Measurements from ENCODE around the gene KCTD19.
"Not testable (repeated sequence)": the region's sequence is repeated elsewhere in the genome, so short reads cannot be mapped to it uniquely, and the experiment has no call there.

DNA sequence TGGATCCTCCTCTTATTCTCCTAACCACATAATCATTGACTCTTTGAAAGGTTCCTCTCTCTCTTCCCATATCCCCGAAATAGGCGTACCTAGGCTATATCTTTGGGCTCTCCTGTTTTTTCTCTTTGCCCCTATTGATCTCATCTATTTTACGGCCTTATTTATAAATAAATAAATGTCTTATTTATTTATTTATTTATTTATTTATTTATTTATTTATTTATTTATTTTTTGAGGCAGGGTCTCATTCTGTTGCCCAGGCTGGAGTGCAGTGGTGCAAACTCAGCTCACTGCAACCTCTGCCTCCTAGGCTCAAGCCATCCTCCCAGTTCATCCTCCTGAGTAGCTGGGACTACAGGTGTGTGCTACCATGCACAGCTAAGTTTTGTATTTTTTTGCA is 25.9 kb upstream of the KCTD19 start:
- TF ChIP-seq, protein P1, sequence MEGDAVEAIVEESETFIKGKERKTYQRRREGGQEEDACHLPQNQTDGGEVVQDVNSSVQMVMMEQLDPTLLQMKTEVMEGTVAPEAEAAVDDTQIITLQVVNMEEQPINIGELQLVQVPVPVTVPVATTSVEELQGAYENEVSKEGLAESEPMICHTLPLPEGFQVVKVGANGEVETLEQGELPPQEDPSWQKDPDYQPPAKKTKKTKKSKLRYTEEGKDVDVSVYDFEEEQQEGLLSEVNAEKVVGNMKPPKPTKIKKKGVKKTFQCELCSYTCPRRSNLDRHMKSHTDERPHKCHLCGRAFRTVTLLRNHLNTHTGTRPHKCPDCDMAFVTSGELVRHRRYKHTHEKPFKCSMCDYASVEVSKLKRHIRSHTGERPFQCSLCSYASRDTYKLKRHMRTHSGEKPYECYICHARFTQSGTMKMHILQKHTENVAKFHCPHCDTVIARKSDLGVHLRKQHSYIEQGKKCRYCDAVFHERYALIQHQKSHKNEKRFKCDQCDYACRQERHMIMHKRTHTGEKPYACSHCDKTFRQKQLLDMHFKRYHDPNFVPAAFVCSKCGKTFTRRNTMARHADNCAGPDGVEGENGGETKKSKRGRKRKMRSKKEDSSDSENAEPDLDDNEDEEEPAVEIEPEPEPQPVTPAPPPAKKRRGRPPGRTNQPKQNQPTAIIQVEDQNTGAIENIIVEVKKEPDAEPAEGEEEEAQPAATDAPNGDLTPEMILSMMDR (IDR thresholded peaks at IDR 0.05): not testable (repeated sequence)
- TF ChIP-seq EZH2 (IDR thresholded peaks at IDR 0.05; ENCODE audit: borderline replicate concordance, insufficient read depth, low read depth, low read length, poor library complexity, severe bottlenecking): not testable (repeated sequence)

Data from B cell (primary cell).